CD4-positive, alpha-beta T cell treated with Interferon alpha-2 for 1 hour (primary cell): ENCODE data around the gene CNIH4.
"Not testable (repeated sequence)": the region's sequence is repeated elsewhere in the genome, so short reads cannot be mapped to it uniquely, and the experiment has no call there.

Experiments used
- DNase-seq, 2 donors: peaks; one replicate each; pipeline ENCODE4 v3.0.0-alpha.2; 2020 to 2022

Gene CNIH4

DNA sequence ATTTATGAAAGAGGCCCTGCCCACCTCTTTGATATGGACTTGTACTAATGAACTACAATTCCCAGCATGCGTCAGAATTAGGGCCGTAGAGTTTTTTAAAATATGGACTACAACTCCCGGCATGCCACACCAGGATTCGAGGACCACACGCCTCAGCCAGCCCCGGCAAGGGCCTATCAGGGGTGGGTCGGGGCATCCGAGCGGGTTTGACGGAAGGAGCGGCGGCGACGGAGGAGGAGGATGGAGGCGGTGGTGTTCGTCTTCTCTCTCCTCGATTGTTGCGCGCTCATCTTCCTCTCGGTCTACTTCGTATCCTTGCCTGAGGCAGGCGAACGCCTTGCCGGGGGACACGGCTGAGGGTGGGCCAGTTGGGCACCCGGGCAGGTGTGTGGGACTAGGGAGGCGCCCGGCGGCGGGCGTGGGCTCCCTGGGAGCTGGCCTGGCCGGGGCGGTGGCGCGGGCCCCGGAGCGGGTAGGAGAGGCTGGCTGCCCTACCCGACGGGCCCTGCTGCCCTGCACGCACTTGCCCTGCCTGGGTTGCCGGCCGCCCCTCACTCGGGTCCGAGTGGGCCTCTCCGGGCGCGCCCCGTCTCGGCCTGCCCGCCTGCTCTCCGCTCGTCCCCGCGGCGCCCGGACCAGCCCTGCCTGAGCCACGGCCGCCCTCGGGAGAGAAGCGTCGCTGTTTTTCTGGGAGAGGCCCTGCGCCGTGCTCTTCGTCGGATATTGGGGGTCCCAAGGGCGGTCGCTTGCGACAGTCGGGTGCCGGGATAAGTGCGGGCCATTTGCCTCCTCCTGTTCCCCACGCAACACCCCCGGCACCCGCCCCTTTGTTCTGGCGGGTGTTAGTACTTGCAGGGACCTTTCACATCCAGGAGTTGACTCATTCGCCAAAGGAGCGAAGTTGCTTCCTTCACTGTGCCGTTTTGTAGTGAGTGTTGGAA, at the start of gene CNIH4:
CNIH4 (plus strand) TSS at position 195 of the 941 bp plus-strand sequence; CDS start at position 241, 46 bp downstream.
- DNase-seq = peak; percentile 93 to 96

DNA sequence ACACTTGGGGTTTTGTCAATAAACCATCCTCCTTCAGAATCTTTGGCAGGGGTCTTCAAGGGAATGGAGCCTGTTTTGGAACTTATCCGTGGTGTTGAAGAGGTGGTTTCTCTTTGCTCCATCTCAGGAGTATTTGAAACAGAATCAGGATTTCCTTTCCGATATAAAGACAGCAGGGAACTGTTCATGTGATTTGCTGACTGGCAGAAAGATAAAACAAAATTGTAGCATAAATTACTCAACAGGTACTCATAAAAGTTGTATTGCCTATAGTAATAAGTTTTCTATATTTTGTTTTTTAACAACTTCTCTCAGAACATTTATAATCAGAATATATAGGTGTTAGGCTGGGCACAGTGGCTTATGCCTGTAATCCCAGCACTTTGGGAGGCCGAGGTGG, 48.6 kb upstream of the CNIH4 start:
- no peak for DNase-seq

DNA sequence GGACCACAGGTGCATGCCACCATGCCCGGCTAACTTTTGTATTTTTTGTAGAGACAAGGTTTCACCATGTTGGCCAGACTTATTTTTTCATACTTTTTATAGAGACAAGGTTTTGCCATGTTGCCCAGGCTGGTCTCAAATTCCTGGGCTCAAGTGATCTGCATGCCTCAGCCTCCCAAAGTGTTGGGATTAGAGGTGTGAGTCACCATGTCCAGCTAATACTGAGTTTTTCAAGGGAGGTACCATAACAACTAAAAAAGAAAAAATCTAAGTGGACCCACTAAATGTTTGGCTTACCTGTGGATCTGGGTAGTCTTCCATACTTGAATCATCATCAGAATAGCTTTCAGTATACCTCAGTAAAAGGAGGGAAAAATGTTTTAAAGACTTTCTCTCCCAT, 45.2 kb upstream of the CNIH4 start:
- not testable (repeated sequence) for DNase-seq

DNA sequence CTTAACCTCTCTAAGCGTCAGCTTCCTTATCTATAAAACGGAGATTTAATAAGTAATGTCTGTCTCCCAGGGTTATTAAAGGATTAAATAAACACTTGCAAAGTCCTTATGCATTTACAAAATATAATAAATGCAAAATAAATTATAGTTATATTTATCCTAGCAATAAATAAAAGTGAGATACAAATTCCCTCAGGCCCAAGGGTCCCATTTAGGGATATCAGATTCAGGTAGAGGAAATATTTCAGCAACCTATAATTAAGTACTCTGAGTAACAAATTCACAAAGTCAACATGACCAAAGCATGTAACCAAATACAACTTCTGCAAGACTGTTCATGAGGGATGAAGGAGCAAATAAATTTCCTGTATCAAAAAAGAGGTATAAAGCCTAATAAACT, 44.7 kb upstream of the CNIH4 start:
- DNase-seq = no peak

DNA sequence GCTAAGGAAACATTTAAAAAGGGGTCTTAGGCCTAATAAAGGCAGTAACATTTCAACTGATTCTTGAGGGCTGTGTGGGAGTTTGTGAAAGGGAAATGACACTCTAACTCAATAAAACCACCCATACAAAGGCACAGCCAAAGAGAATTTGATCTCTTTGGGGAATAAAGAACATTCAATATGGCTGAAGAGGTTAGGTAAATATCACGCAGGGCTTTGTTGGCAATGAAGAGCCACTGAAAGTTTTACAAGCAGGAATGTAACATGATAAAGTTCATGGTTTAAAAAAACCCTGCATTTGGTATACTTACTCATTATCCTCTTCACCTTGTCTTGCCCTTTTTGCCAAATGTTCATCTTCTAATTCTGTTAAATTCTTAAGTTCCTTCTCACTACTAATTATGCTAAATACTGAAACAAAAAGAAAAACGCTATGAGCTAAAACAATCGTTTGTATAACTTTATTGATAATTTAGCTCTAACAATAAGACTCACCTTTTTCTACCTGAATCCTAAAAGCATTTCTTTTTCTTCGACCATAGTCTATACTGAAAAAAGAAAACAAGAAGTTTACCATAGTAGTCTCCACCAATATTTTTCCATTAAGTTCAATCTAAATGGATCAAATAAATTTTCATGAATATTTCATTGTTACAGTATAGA, 39.2 kb upstream of the CNIH4 start:
- no peak for DNase-seq

DNA sequence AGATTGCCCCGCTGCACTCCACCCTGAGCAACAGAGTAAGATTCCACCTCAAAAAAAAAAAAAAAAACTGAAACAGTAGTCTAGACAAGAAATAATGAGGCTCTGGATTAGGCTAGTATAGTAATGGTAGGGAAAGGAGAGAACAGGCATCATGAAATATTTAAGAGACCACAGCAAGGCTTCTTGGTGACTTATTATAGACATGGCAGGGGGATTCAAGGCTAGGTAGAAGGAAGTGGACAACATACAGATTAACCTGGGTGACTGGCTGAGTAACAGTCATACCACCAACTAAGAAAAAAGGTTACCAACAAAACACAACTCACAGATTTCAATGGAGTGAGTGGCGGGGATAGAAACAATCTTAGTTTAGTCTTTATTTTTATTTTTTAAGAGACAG, 35.0 kb upstream of the CNIH4 start:
- DNase-seq = no peak

DNA sequence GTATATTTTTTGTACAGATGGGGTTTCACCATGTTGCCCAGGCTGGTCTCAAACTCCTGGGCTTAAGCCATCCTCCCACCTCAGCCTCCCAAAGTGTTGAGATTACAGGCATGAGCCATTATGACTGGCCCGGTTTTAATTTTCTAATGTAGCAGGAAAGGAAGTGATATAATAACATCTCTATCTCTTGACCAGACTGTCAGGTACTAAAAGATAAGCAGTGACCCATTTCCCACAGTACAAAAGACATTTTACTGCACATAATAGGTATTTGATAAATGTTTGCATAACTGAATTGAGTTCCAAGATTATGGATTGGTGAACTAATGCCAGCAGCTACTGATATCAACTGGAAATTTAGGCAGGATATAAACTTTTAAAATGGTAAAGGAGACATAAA, 30.7 kb upstream of the CNIH4 start:
- DNase-seq = no peak

DNA sequence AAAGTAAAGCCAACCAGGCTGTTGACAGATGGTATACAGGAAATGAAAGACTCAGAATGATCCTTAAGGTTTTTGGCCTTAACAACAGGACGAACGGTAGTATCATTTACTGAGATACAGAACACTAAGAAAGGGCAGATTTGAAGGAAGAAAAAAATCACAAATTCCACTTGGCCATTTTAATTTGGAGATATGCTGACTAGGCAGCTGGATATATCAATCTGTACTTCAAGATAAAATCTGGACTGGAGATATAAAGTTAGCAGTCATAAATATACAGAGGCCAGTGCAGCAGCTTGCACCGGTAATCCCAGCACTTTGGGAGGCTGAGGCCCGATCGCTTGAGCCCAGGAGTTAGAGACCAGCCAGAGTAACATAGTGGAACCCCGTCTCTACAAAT, 28.0 kb upstream of the CNIH4 start:
- no peak for DNase-seq

DNA sequence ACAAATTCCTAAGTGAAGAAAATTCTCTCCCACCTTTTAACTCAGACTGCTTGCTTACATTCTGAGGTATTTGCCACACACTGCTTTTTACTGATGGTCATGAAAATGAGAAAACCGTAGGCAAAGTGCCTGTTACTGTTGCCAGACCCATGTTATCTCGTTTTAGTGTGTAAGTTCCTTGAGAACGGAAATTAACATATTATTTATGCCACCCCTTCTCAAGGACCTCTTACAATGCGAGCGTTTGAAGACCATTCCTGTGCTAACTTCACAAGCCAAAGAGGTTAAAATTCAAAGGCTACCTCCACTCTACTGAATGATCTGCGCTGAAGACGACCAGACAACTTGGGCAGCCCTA, 27.2 kb upstream of the CNIH4 start:
- no peak for DNase-seq

DNA sequence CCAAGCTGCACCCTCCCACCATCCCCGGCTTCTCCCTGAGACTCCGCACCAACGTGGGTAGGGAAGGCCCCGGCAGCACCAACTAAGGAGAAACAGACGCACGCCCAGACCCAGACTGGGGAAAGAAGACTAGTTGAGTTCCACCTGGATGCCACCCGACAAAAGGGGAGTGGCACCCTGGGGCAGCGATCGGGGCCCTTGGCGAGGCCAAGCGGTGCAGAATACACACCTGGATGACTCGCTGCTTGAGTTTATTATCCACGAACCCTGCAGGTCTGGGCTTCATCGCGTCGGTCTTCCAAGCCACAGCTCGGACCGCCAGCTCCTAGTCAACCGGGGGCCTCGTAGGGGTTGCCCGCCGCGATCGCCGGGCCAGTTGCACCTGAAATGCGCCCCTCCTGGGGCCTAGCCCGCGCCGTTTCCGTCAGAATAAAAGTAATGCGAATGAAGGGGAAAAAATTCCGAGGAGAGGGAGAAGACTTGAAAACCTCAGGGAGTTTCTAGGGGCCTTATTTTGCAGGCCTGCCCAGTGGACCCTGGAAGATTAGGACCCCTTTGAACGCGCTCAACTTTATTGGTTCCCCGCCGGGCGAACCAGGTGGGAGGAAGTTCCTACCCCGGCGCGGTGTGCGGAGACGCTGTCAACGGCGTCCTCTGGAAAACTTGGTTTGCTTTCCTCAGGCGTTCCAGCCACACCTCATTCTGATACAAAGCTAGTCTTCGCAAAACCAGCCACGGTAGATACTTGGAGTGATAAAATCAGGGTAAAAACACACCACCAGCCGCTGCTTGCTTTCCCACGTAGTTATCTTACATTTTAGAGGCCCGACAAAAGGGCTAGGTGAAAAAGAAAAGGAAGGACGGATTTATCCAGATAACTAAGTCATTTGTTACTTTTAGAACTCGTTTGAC, 26.6 kb upstream of the CNIH4 start, which contains the start of gene NVL:
NVL (minus strand) TSS at position 331 of the 912 bp plus-strand sequence; CDS start at position 286, 45 bp downstream.
- peak; percentile 75 to 83 for DNase-seq

DNA sequence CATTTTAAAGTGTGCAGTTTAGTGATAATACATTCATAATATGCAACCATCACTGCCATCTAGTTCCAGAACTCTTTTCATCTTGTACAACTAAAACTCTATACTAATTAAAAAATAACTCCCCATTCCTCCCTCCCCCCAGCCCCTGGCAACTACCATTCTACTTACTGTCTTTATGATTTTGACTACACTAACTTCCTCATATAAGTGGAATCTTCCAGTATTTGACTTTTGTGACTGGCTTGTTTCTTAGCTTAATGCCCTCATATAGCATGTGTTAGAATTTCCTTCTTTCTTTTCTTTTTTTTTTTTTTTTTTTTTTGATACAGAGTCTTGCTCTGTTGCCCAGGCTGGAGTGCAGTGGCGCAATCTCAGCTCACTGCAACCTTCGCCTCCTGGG, 25.4 kb upstream of the CNIH4 start:
- DNase-seq = no peak

DNA sequence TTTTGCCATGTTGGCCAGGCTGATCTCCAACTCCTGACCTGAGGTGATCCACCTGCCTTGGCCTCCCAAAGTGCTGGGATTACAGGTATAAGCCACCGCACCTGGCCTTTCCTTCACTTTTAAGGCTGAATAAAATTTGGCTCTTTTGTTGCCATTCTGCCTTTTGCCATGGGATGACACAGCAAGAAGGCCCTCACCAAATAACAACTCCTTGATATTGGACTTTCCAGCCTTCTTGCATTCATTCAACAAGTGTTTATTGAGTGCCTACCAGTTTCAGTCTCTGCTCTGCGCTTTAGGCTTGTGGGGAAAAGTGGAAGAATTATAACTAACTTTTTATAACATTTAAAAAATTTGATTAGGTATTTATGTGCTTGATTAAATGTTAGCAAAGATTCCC, 24.9 kb upstream of the CNIH4 start:
- DNase-seq = no peak

DNA sequence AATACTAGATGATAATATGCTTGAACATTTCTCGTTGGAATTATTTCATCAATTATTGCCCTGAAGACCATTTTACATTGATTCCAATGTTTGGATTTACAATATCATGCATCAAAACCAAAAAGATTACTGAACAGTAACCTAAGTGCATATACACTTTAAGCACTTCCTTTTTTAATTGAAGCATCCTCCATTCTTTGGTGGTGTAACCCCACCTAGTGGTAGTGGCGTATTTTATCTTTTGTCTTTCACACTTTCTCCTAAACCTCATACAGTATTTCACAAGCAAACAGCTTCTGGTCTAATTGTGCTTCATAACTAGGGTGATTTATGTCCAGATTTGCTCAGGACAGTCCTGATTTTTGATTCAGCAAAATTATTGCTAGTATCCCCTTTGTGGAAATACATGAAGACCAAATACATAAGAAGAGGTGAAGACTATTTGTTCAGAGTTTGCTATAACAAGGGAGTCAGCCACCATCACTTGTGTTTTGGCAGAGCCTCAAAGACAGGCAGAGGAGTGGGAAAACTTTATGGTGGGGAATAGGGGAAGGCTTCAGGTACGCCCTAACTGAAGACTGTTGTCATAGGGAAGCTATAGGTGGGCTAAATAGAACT, 23.3 kb upstream of the CNIH4 start:
- peak; percentile 26 to 75 for DNase-seq

DNA sequence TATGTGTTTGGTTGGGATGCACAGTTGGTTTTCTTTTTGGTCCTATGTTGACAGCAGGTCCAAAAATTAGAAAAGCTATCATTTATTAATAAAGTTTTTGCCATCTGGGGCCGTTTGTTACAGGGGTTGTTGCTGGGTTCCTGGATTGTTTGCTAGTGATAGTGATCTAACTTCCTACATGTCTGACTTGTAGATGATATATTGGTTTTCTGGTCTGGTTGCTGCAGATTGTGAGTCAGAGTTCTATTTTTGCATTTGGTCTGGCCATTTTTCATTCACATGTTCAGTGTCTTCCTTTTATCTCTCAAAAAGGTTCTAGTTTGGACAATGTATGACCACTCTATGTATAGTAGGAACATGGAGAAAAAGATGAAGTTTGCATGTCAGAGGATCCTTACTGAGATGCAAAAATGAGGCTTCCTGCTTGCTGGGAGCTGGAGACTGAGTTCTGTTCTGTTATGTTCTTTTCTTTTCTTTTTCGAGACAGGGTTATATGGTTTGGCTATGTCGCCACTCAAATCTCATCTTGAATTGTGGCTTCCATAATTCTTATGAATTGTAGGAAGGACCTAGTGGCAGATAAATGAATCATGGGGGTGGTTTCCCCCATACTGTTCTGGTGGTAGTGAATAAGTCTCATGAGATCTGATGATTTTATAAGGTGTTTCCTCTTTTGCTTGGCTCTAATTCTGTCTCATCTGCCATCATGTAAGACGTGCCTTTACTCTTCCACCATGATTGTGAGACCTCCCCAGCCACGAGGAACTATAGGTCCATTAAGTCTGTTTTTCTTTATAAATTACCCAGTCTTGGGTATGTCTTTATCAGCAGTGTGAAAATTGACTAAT, 22.5 kb upstream of the CNIH4 start:
- DNase-seq = no peak

DNA sequence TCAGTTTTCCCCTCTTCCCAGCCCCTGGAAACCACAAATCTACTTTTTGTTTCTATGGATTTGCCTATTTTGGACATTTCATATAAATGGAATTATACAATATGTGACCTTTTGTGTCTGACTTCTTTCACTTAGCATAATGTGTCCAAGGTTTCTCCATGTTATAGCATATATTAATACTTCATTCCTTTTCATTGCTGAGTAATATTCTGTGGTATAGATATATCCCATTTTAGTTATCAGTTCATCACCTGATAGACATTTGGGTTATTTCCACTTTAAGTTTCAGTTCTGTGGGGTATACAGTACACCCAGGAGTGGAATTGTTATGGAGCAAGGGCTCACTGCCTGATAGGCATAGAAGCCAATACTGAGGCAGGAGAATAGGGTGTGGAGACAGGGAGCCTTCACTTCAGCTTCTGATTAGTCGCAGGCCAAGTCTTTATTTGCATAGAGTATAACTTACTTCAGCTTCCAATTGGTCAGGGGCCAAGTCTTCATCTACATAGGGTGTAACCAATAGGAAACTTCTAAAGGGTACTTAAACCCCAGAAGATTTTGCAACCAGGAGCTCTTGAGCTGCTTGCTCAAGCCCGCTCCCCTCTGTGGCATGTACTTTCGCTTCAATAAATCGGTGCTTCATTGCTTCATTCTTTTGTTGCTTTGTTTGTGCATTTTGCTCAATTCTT, 18.4 kb upstream of the CNIH4 start:
- DNase-seq = no peak

DNA sequence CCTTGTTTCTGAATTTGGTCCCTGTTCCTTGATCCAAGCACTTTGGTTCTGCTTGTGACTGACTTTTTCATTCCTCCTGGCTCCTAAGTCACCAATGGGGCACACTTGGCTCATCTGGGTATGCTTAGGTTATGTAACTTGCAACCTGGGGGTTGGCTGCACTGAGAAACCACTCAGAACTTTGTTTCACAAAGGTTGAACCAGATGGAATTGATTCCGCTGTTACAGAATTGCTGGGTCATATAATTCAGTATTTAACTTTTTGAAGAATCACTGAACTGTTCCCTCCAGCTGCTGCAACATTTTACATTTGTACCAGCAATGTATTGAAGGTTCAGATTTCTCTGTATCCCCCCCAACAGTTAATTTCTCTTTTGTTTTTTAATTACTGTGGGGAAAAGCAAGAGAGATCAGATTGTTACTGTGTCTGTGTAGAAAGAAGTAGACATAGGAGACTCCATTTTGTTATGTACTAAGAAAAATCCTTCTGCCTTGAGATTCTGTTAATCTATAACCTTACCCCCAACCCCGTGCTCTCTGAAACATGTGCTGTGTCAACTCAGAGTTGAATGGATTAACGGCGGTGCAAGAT, 17.1 kb upstream of the CNIH4 start:
- no peak for DNase-seq

DNA sequence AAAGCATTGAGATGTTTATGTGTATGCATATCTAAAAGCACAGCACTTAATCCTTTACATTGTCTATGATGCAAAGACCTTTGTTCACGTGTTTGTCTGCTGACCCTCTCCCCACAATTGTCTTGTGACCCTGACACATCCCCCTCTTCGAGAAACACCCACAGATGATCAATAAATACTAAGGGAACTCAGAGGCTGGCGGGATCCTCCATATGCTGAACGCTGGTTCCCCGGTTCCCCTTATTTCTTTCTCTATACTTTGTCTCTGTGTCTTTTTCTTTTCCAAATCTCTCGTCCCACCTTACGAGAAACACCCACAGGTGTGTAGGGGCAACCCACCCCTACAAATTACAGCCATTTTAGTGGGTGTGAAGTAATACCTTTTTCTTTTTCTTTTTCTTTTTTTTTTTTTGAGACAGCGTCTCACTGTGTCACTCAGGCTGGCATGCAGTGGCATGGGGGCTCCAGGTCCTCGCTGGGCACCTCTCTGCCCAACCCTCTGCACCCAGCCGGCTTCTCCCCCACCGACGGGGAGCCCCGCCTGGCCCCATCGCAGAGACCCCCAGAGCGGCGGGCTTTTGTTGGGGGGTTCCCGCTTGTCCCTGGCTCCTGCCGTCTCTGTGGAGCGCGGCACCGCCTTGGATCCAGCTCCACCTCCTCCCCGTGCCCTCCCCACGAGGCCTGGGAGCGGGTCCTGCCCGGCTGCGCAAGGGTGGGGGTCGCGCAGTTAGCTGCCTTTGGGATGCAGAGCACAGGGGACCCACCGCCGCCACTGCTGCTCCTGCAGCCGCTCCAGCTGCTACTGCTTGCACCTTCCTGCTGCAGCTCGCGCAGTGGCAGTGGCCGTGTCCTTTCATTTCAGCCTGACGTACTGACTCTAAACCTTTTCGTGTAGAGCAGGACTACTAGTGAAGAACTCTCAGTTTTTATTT, 16.0 kb upstream of the CNIH4 start:
- DNase-seq = peak; percentile 12 to 38

DNA sequence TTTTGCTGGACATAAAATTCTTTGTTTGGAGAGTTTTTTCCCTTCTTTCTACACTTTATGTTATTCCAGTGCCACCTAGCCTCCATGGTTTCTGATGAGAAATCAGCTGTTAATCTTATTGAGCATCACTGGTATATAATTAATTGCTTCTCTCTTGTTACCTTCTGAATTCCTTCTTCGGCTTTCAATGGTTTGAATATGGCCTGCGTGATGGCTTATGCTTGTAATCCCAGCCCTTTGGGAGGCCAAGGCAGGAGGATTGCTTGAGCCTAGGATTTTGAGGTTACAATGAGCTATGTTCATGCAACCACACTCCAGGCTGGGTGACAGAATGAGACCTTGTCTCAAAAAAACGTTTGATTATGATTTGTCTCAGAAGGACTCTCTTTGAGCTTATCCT, 13.0 kb upstream of the CNIH4 start:
- peak in 1 of 2 donors; percentile 14 for DNase-seq

DNA sequence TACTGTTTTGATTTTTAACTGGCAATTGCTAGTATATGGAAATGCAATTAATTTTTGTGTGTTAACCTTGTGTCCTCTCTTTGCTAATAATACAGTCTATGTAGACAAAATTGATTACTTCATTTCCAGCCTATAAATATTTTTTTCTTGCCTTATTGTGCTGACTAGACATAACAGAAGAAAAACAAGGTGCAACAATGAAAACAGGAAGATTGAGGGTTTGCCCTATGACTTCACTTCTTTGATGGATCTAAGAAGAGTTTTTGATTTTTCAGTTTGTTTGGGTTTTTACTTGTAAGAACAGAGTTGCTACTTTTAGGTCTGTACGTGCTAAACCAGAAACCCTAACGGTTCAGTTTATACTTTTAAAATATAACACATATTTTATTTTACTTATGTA, 8.5 kb upstream of the CNIH4 start:
- DNase-seq = peak in 1 of 2 donors; percentile 15
